D721Med (cell line): ENCODE measurements around the gene FMNL3.

ENCODE experiments used
- DNase-seq: peaks from one replicate; pipeline ENCODE4 v3.0.0; 2011; ENCODE audit warnings: low spot score; ENCODE audit not compliant: insufficient read length
- FAIRE-seq: peaks from 2 replicates; lab custom pipeline; 2011; peaks lifted over from hg19 to GRCh38; lab: Jason Lieb, UNC
- CTCF ChIP-seq: IDR thresholded peaks from 2 replicates; pipeline ENCODE4 v1.5.1; 2012; ENCODE audit warnings: mild to moderate bottlenecking, control low read depth; ENCODE audit not compliant: insufficient read depth; ENCODE audit errors: missing control alignments

Gene FMNL3

GRCh38 chr12:49646871-49647654 is 60.1 kb downstream of the FMNL3 start:
- FAIRE-seq (no peak), DNase-seq (no peak)
- no peak for TF ChIP-seq CTCF

- DNase-seq (no peak), FAIRE-seq (no peak)
- TF ChIP-seq CTCF, result no peak
Measured at GRCh38 chr12:49646331-49646830, 60.8 kb downstream of the FMNL3 start.

GRCh38 chr12:49645146-49646039 is 61.8 kb downstream of the FMNL3 start:
- TF ChIP-seq CTCF, result no peak
- no peak for FAIRE-seq
- no peak for DNase-seq

- peak; percentile 95 for TF ChIP-seq CTCF
- DNase-seq (peak; percentile 95), FAIRE-seq (no peak)
Measured at GRCh38 chr12:49644620-49644994, 62.6 kb downstream of the FMNL3 start.

- TF ChIP-seq CTCF, result no peak
- DNase-seq (no peak), FAIRE-seq (no peak)
Measured at GRCh38 chr12:49643961-49644619, 63.1 kb downstream of the FMNL3 start.

GRCh38 chr12:49643135-49643534 is 64.1 kb downstream of the FMNL3 start:
- no peak for TF ChIP-seq CTCF
- no peak for DNase-seq
- no peak for FAIRE-seq
